Osteoblast (primary cell): ENCODE data around the gene TBC1D32. TPM values are rescaled to one million over a fixed set of nuclear protein-coding genes. Genes with fewer than 3 reads are reported as not detected.

Source experiments
- DNase-seq: peaks from one replicate; pipeline ENCODE4 v3.0.0; 2011; ENCODE audit warnings: low spot score, mixed read lengths; ENCODE audit not compliant: insufficient read length; ENCODE audit errors: missing footprints
- H2AFZ ChIP-seq: 2 replicates; pipeline ENCODE4 v1.6.0; 2011; ENCODE audit warnings: mild to moderate bottlenecking, low read length
- H3K27ac ChIP-seq: 2 replicates; pipeline ENCODE4 v1.5.1; 2011; ENCODE audit warnings: mild to moderate bottlenecking, low read depth, low read length, moderate library complexity
- H3K27me3 ChIP-seq: 2 replicates; pipeline ENCODE4 v1.6.0; 2012; ENCODE audit warnings: mild to moderate bottlenecking, control low read depth, inconsistent platforms, low read length, moderate library complexity; ENCODE audit not compliant: insufficient read depth
- H3K36me3 ChIP-seq: 2 replicates; pipeline ENCODE4 v1.5.1; 2011; ENCODE audit warnings: mild to moderate bottlenecking, low read length, control low read depth, moderate library complexity; ENCODE audit not compliant: insufficient read depth
- H3K4me1 ChIP-seq: 2 replicates; pipeline ENCODE4 v1.5.1; 2011; ENCODE audit warnings: mild to moderate bottlenecking, low read length, control low read depth, moderate library complexity; ENCODE audit not compliant: insufficient read depth
- H3K4me2 ChIP-seq: 2 replicates; pipeline ENCODE4 v1.6.0; 2011; ENCODE audit warnings: mild to moderate bottlenecking, low read length; ENCODE audit not compliant: insufficient read depth
- H3K4me3 ChIP-seq: fragments of 200-600 bp; sonication (generic); 3 replicates; pipeline ENCODE4 v1.5.1; 2012; ENCODE audit warnings: mild to moderate bottlenecking, low read length, inconsistent platforms; ENCODE audit not compliant: insufficient read depth
- H3K79me2 ChIP-seq: 2 replicates; pipeline ENCODE4 v1.6.0; 2012; ENCODE audit warnings: mild to moderate bottlenecking, low read length, control low read depth, inconsistent platforms; ENCODE audit not compliant: insufficient read depth
- H3K9me3 ChIP-seq: 2 replicates; pipeline ENCODE4 v1.5.1; 2011; ENCODE audit warnings: low read depth, low read length, control low read depth
- H4K20me1 ChIP-seq: 2 replicates; pipeline ENCODE4 v1.6.0; 2012; ENCODE audit warnings: mild to moderate bottlenecking, low read length, control low read depth; ENCODE audit not compliant: insufficient read depth
- total RNA-seq: library from RNA; depleted of rRNA; stranded (reverse); fragments of >200 nt; gene quantifications from 2 replicates; pipeline ENCODE4 v1.2.3, GENCODE V29; 2012
- TF ChIP-seq, protein P1 (sequence below): IDR thresholded peaks from 2 replicates; pipeline ENCODE4 v1.5.1; 2011; ENCODE audit warnings: mild to moderate bottlenecking, low read depth, low read length, moderate library complexity; ENCODE audit errors: extremely low read depth

TBC1D32 gene
- total RNA-seq, 1 donor, result 17.4 TPM

DNA sequence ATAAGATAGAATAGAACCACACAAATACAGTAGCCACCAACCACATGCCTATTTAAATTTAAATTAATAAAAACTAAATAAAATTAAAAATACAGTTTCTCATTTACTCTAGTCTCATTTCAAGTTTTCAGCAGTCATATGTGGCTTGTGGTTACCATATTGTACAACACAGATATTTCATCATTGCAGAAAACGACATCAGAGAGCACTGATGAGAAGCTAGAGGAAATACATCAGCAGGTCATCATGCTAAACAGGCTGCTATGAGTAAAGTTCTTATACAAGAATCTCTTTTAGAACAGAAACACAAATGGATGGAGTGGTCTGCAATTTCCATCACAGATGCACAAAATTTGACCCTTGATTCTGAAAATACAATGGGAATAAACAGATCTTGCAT, 36.6 kb downstream of the TBC1D32 start:
- Histone ChIP-seq H3K36me3 (no peaks in the 10 kb centered on the region), H3K27ac (no peak overlapping the region), H2AFZ (no peak overlapping the region), H4K20me1 (no peaks in the 10 kb centered on the region), H3K27me3 (no peaks in the 10 kb centered on the region), H3K4me2 (no peak overlapping the region), H3K79me2 (no peaks in the 10 kb centered on the region), H3K4me3 (no peak overlapping the region), H3K9me3 (no peaks in the 10 kb centered on the region), H3K4me1 (no peaks in the 10 kb centered on the region)
- no peak for DNase-seq
- TF ChIP-seq, protein P1, sequence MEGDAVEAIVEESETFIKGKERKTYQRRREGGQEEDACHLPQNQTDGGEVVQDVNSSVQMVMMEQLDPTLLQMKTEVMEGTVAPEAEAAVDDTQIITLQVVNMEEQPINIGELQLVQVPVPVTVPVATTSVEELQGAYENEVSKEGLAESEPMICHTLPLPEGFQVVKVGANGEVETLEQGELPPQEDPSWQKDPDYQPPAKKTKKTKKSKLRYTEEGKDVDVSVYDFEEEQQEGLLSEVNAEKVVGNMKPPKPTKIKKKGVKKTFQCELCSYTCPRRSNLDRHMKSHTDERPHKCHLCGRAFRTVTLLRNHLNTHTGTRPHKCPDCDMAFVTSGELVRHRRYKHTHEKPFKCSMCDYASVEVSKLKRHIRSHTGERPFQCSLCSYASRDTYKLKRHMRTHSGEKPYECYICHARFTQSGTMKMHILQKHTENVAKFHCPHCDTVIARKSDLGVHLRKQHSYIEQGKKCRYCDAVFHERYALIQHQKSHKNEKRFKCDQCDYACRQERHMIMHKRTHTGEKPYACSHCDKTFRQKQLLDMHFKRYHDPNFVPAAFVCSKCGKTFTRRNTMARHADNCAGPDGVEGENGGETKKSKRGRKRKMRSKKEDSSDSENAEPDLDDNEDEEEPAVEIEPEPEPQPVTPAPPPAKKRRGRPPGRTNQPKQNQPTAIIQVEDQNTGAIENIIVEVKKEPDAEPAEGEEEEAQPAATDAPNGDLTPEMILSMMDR, result no peak

DNA sequence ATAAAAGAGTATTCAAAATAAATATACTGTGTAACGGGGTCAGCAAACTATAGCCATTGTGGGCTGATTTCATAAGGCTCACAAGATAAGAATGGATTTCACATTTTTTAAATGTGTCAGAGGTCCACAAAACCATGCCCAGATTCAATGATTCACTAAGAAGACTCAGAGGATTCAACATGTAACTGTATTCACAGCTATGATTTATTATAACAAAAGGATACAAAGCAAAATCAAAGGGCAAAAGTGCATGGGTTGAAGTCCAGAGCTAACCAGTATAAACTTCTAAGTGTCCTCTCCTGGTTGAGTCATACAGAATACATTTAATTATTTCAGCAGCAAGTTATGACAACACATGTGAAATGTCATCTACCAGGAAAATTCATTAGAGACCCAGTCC, 49.2 kb downstream of the TBC1D32 start:
- H4K20me1 ChIP-seq, result no peaks in the 10 kb centered on the region
- TF ChIP-seq, protein P1, result no peak
- peak; percentile 19 for DNase-seq
- H2AFZ ChIP-seq, result no peak overlapping the region
- no peaks in the 10 kb centered on the region for H3K79me2 ChIP-seq
- no peaks in the 10 kb centered on the region for H3K27me3 ChIP-seq
- H3K27ac ChIP-seq, result peak overlapping the region; percentile 51
- H3K4me1 ChIP-seq, result peaks cover 14% of the 10 kb centered on the region
- no peaks in the 10 kb centered on the region for H3K9me3 ChIP-seq
- H3K36me3 ChIP-seq, result no peaks in the 10 kb centered on the region
- H3K4me3 ChIP-seq, result no peak overlapping the region
- H3K4me2 ChIP-seq, result peak overlapping the region; percentile 48

DNA sequence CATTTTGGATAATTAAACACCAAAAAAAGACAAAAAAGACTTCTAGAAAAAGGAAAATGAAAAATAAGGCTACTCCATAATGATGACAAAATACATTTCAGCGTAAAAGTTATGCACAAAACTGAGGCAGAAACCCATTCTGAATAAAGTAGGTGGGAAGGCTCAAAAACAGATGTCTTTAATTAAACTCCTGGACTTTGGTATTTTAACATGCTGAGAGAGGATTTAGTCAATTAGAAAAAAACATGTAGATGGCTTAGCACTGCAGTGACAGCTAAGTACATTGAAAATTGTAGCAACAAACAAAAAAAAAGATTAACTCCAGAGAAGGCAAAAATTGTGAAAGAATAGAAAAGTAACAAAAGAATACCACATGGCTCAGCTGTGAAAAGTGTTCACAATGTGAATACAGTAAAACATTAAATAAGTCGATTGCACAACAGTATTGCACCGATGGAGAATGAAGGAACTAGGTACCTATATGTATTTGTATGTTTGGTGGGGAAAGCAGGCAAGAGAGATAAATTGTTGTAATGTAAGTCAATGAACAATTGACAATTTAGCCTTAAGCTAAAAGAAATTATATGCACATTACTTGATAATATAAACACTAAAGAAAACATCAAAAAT, 59.5 kb downstream of the TBC1D32 start:
- no peak for DNase-seq
- H3K4me3 ChIP-seq, result no peak overlapping the region
- TF ChIP-seq, protein P1, result no peak

DNA sequence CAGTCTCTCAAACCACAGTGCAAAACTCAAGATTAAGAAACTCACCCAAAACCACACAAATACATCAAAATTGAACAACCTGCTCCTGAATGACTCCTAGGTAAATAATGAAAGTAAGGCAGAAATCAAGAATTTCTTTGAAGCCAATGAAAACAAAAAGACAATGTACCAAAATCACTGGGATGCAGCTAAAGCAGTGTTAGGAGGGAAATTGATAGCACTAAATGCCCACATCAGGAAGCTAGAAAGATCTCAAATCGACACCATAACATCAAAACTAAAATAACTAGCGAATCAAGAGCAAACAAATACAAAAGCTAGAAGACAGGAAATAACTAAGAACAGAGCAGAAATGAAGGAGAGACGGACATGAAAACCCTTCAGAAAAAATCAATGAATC, 70.5 kb downstream of the TBC1D32 start:
- Histone ChIP-seq H3K27me3 (no peaks in the 10 kb centered on the region), H2AFZ (no peak overlapping the region), H3K4me1 (no peaks in the 10 kb centered on the region), H3K4me2 (no peak overlapping the region), H3K36me3 (no peaks in the 10 kb centered on the region), H3K9me3 (no peaks in the 10 kb centered on the region), H4K20me1 (no peaks in the 10 kb centered on the region), H3K4me3 (no peak overlapping the region), H3K79me2 (no peaks in the 10 kb centered on the region), H3K27ac (no peak overlapping the region)
- TF ChIP-seq, protein P1, result no peak
- no peak for DNase-seq

More for the DNA sequence above, 59.5 kb downstream of the TBC1D32 start:
- no peaks in the 10 kb centered on the region for H4K20me1 ChIP-seq
- no peak overlapping the region for H2AFZ ChIP-seq
- no peaks in the 10 kb centered on the region for H3K4me1 ChIP-seq
- no peak overlapping the region for H3K4me2 ChIP-seq
- H3K27me3 ChIP-seq, result no peaks in the 10 kb centered on the region
- H3K9me3 ChIP-seq, result no peaks in the 10 kb centered on the region
- H3K79me2 ChIP-seq, result no peaks in the 10 kb centered on the region
- no peak overlapping the region for H3K27ac ChIP-seq
- H3K36me3 ChIP-seq, result no peaks in the 10 kb centered on the region
